ENCODE data around the gene COMMD9.

COMMD9 gene

GRCh38 chr11:36295926-36296325 is 6.7 kb upstream of the COMMD9 start, which contains the start of gene PRR5L:
TSS of gene PRR5L (plus strand) at chr11:36296288. CDS start at chr11:36401122, 104,834 bp downstream.
- no peak for DNase-seq

- DNase-seq, result no peak
These were observed 3.1 kb upstream of the COMMD9 start for GRCh38 chr11:36292311-36292722.

GRCh38 chr11:36288442-36289225 is 590 bp downstream of the COMMD9 start:
- no peak for DNase-seq

GRCh38 chr11:36282926-36283325 is 6.3 kb downstream of the COMMD9 start:
- DNase-seq, result no peak

- no peak for DNase-seq
These were observed 7.4 kb downstream of the COMMD9 start for GRCh38 chr11:36281850-36282249.

- DNase-seq, result no peak
These were observed 8.7 kb downstream of the COMMD9 start for GRCh38 chr11:36280531-36280930.

- no peak for DNase-seq
These were observed 10.5 kb downstream of the COMMD9 start for GRCh38 chr11:36278531-36279282.

GRCh38 chr11:36274414-36274813 is 14.8 kb downstream of the COMMD9 start:
- DNase-seq, result peak; percentile 64

GRCh38 chr11:36273110-36273509 is 16.1 kb downstream of the COMMD9 start:
- no peak for DNase-seq

- DNase-seq, result no peak
These were observed 17.3 kb downstream of the COMMD9 start for GRCh38 chr11:36271794-36272407.

GRCh38 chr11:36270701-36271100 is 18.5 kb downstream of the COMMD9 start:
- no peak for DNase-seq

- DNase-seq, result no peak
These were observed 20.8 kb downstream of the COMMD9 start for GRCh38 chr11:36268337-36268985.

GRCh38 chr11:36266767-36267166 is 22.5 kb downstream of the COMMD9 start:
- DNase-seq, result no peak

GRCh38 chr11:36265793-36266628 is 23.2 kb downstream of the COMMD9 start:
- peak; percentile 71 for DNase-seq

GRCh38 chr11:36264973-36265344 is 24.3 kb downstream of the COMMD9 start:
- no peak for DNase-seq

- DNase-seq, result no peak
These were observed 24.9 kb downstream of the COMMD9 start for GRCh38 chr11:36264011-36264972.

GRCh38 chr11:36261094-36261493 is 28.1 kb downstream of the COMMD9 start:
- no peak for DNase-seq

GRCh38 chr11:36258730-36259360 is 30.4 kb downstream of the COMMD9 start:
- peak; percentile 73 for DNase-seq

GRCh38 chr11:36257351-36257750 is 31.9 kb downstream of the COMMD9 start:
- DNase-seq, result no peak

- no peak for DNase-seq
These were observed 34.5 kb downstream of the COMMD9 start for GRCh38 chr11:36254713-36255112.
